Thyroid gland (tissue), 4 donors: ENCODE data around the gene VPS52.

Source experiments
- CTCF ChIP-seq, 6 experiments: fragments of 200-600 bp in 3 of 6; fragments of 450-650 bp in 3 of 6; sonication (generic) in 3 of 6; IDR thresholded peaks; one replicate each; pipeline ENCODE4 v1.5.1; 2016 to 2019; ENCODE audit warnings: antibody characterized with exemption in 6 of 6, mild to moderate bottlenecking in 2 of 6, inconsistent platforms in 1 of 6, moderate library complexity in 1 of 6
- POLR2A ChIP-seq, 2 donors: fragments of 450-650 bp; IDR thresholded peaks; one replicate each; pipeline ENCODE4 v1.6.1; 2017; ENCODE audit warnings: antibody characterized with exemption in 2 of 2, mild to moderate bottlenecking in 2 of 2, moderate library complexity in 1 of 2

DNA sequence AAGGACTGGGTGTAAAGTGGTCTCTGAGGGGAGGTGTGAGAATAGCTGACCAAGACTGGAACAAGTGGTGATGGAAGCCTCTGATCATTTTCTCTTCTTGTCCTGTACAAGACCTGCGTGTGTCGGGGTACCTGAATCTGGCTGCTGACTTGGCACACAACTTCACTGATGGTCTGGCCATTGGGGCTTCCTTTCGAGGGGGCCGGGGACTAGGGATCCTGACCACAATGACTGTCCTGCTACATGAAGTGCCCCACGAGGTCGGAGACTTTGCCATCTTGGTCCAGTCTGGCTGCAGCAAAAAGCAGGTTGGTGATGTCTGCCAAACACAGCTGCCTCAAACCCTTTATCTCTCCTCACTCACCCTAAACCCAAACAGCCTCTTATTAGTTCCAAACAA, 68.9 kb downstream of the VPS52 start:
- no peak for TF ChIP-seq POLR2A (IDR thresholded peaks at IDR 0.05)
- no peak for TF ChIP-seq CTCF (IDR thresholded peaks at IDR 0.05)
